HepG2 (cell line): ENCODE data around the gene CCDC170. TPM values are rescaled to one million over a fixed set of nuclear protein-coding genes. Genes with fewer than 3 reads are reported as not detected.

Experiments
- DNMT1 ChIP-seq: sonication (generic); formaldehyde crosslinking; IDR thresholded peaks from 2 replicates; pipeline ENCODE4 v1.5.1; 2020; ENCODE audit warnings: mild to moderate bottlenecking, missing genetic modification reagents
- ELF3 ChIP-seq: IDR thresholded peaks from 2 replicates; pipeline ENCODE4 v1.6.1; 2016; ENCODE audit warnings: missing genetic modification reagents, missing compliant biosample characterization
- GFI1 ChIP-seq: sonication (generic); formaldehyde crosslinking; IDR thresholded peaks from 2 replicates; pipeline ENCODE4 v1.5.0; 2020; ENCODE audit warnings: missing genetic modification reagents, mild to moderate bottlenecking, borderline replicate concordance
- HCFC1 ChIP-seq: fragments of 150-350 bp; IDR thresholded peaks from 2 replicates; pipeline ENCODE4 v1.6.1; 2014; ENCODE audit warnings: low read depth, low read length
- HNRNPH1 ChIP-seq: fragments of 200-400 bp; formaldehyde crosslinking; optimal IDR thresholded peaks from 2 replicates; pipeline ENCODE3; 2017; ENCODE audit warnings: mild to moderate bottlenecking, low read depth, low read length
- HNRNPL ChIP-seq: fragments of 200-400 bp; formaldehyde crosslinking; IDR thresholded peaks from 2 replicates; pipeline ENCODE4 v1.6.1; 2017; ENCODE audit warnings: mild to moderate bottlenecking, low read depth, low read length
- NFRKB ChIP-seq: fragments of 450-650 bp; IDR thresholded peaks from 2 replicates; pipeline ENCODE4 v1.6.1; 2017
- RBM22 ChIP-seq: fragments of 200-400 bp; formaldehyde crosslinking; optimal IDR thresholded peaks from 2 replicates; pipeline ENCODE3; 2017; ENCODE audit warnings: mild to moderate bottlenecking, low read length, moderate library complexity
- TBL1XR1 ChIP-seq: fragments of 150-350 bp; IDR thresholded peaks from 2 replicates; pipeline ENCODE4 v1.6.1; 2014; ENCODE audit warnings: borderline replicate concordance, low read length; ENCODE audit not compliant: partially characterized antibody
- XBP1 ChIP-seq: sonication (generic); formaldehyde crosslinking; IDR thresholded peaks from 2 replicates; pipeline ENCODE4 v1.5.0; 2020; ENCODE audit warnings: missing genetic modification reagents
- ZBTB14 ChIP-seq: sonication (generic); formaldehyde crosslinking; IDR thresholded peaks from 2 replicates; pipeline ENCODE4 v1.4.0; 2020; ENCODE audit warnings: missing genetic modification reagents
- ZBTB46 ChIP-seq: sonication (generic); formaldehyde crosslinking; IDR thresholded peaks from 2 replicates; pipeline ENCODE4 v1.4.0; 2020; ENCODE audit warnings: mild to moderate bottlenecking, missing genetic modification reagents, borderline replicate concordance
- ZNF101 ChIP-seq: sonication (generic); formaldehyde crosslinking; IDR thresholded peaks from 2 replicates; pipeline ENCODE4 v1.4.0; 2020; ENCODE audit warnings: mild to moderate bottlenecking, low read depth, missing genetic modification reagents, borderline replicate concordance
- ZNF121 ChIP-seq: sonication (generic); formaldehyde crosslinking; IDR thresholded peaks from 2 replicates; pipeline ENCODE4 v1.5.0; 2020; ENCODE audit warnings: mild to moderate bottlenecking, missing genetic modification reagents
- ZNF160 ChIP-seq: sonication (generic); formaldehyde crosslinking; IDR thresholded peaks from 2 replicates; pipeline ENCODE4 v1.8.0; 2022; ENCODE audit warnings: mild to moderate bottlenecking, inconsistent platforms, missing genetic modification reagents
- ZNF264 ChIP-seq: sonication (generic); formaldehyde crosslinking; IDR thresholded peaks from 2 replicates; pipeline ENCODE4 v1.4.0; 2020; ENCODE audit warnings: missing genetic modification reagents
- ZNF317 ChIP-seq: sonication (generic); formaldehyde crosslinking; IDR thresholded peaks from 2 replicates; pipeline ENCODE4 v1.5.0; 2020; ENCODE audit warnings: mild to moderate bottlenecking, missing genetic modification reagents
- ZNF550 ChIP-seq: sonication (generic); formaldehyde crosslinking; IDR thresholded peaks from 2 replicates; pipeline ENCODE4 v1.4.0; 2020; ENCODE audit warnings: mild to moderate bottlenecking, missing genetic modification reagents, borderline replicate concordance
- ZNF569 ChIP-seq: sonication (generic); formaldehyde crosslinking; IDR thresholded peaks from 2 replicates; pipeline ENCODE4 v1.5.0; 2020; ENCODE audit warnings: mild to moderate bottlenecking, missing genetic modification reagents, moderate library complexity, borderline replicate concordance
- ZNF749 ChIP-seq: sonication (generic); formaldehyde crosslinking; IDR thresholded peaks from 2 replicates; pipeline ENCODE4 v1.8.0; 2022; ENCODE audit warnings: mild to moderate bottlenecking, missing genetic modification reagents, moderate library complexity, borderline replicate concordance
- ZNF816 ChIP-seq: sonication (generic); formaldehyde crosslinking; IDR thresholded peaks from 2 replicates; pipeline ENCODE4 v1.8.0; 2022; ENCODE audit warnings: missing genetic modification reagents, mild to moderate bottlenecking, borderline replicate concordance
- ZNF891 ChIP-seq: sonication (generic); formaldehyde crosslinking; IDR thresholded peaks from 2 replicates; pipeline ENCODE4 v1.5.0; 2020; ENCODE audit warnings: mild to moderate bottlenecking, missing genetic modification reagents
- polyA plus RNA-seq, 8 experiments: library from polyadenylated mRNA; depleted of rRNA in 3 of 8; stranded (reverse) in 7 of 8; unstranded in 1 of 8; fragments of >200 nt; fragmentation: Illumina TruSeq in 4 of 8; extraction: Trizol in 4 of 8; gene quantifications; 2 replicates each; pipeline versions ENCODE4 v1.2.1 to v1.2.3, GENCODE V29; 2011 to 2016; ENCODE audit warnings: low read depth in 4 of 8, missing spikeins in 1 of 8, mixed read lengths in 1 of 8; ENCODE audit not compliant: insufficient read depth in 1 of 8
- total RNA-seq, 5 experiments: library from RNA; depleted of rRNA; stranded (reverse); fragments of >200 nt; fragmentation: Illumina TruSeq; extraction: Trizol; gene quantifications; 2 replicates each; pipeline ENCODE4 v1.2.3, GENCODE V29; 2016; ENCODE audit warnings: low read depth in 1 of 5
- TF ChIP-seq, protein P1 (sequence below): sonication (generic); formaldehyde crosslinking; IDR thresholded peaks from 2 replicates; pipeline ENCODE4 v1.5.0; 2020; ENCODE audit warnings: mild to moderate bottlenecking, missing genetic modification reagents, borderline replicate concordance
- TF ChIP-seq, protein P2 (sequence below): sonication (generic); formaldehyde crosslinking; conservative IDR thresholded peaks from 2 replicates; pipeline ENCODE4 v1.8.0; 2022; ENCODE audit warnings: missing genetic modification reagents

Gene CCDC170
- total and polyA plus RNA-seq, 2 of the 13 experiments (the other 11 are each of a cell fraction or from before 2014, with no cell fraction given): 0.90 to 5.1 TPM

- TF ChIP-seq, protein P1, sequence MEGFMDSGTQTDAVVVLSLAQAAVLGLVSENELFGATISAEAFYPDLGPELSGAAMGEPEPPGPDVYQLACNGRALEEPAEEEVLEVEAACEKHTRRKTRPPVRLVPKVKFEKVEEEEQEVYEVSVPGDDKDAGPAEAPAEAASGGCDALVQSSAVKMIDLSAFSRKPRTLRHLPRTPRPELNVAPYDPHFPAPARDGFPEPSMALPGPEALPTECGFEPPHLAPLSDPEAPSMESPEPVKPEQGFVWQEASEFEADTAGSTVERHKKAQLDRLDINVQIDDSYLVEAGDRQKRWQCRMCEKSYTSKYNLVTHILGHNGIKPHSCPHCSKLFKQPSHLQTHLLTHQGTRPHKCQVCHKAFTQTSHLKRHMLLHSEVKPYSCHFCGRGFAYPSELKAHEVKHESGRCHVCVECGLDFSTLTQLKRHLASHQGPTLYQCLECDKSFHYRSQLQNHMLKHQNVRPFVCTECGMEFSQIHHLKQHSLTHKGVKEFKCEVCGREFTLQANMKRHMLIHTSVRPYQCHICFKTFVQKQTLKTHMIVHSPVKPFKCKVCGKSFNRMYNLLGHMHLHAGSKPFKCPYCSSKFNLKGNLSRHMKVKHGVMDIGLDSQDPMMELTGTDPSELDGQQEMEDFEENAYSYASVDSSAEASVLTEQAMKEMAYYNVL (CRISPR knock-in tag): peak; percentile 63; the same call in 1 of the 2 replicates
- TF ChIP-seq HNRNPL (no peak), RBM22 (no peak), ELF3 (peak; percentile 80), ZNF550 (CRISPR knock-in tag) (no peak), ZBTB14 (CRISPR knock-in tag) (no peak), ZNF264 (CRISPR knock-in tag) (no peak), ZNF816 (CRISPR knock-in tag) (no peak), ZNF569 (CRISPR knock-in tag) (no peak), DNMT1 (CRISPR knock-in tag) (no peak), ZBTB46 (no peak), HCFC1 (no peak), ZNF749 (CRISPR knock-in tag) (no peak), NFRKB (no peak), HNRNPH1 (no peak), ZNF891 (CRISPR knock-in tag) (no peak), ZNF121 (CRISPR knock-in tag) (no peak), GFI1 (CRISPR knock-in tag) (peak; percentile 90), TBL1XR1 (no peak), XBP1 (CRISPR knock-in tag) (no peak), ZNF317 (CRISPR knock-in tag) (no peak), ZNF160 (CRISPR knock-in tag) (no peak), ZNF101 (CRISPR knock-in tag) (no peak)
- TF ChIP-seq, protein P2, sequence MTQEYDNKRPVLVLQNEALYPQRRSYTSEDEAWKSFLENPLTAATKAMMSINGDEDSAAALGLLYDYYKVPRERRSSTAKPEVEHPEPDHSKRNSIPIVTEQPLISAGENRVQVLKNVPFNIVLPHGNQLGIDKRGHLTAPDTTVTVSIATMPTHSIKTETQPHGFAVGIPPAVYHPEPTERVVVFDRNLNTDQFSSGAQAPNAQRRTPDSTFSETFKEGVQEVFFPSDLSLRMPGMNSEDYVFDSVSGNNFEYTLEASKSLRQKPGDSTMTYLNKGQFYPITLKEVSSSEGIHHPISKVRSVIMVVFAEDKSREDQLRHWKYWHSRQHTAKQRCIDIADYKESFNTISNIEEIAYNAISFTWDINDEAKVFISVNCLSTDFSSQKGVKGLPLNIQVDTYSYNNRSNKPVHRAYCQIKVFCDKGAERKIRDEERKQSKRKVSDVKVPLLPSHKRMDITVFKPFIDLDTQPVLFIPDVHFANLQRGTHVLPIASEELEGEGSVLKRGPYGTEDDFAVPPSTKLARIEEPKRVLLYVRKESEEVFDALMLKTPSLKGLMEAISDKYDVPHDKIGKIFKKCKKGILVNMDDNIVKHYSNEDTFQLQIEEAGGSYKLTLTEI (CRISPR knock-in tag): no peak
These were observed 164.3 kb downstream of the CCDC170 start (continued) for GRCh38 chr6:151658091-151658490.
